Stimulated activated CD4-positive, alpha-beta T cell treated with anti-CD3 and anti-CD28 coated beads, Interleukin-2, amount 100 ng/mL, for 48 hours (primary cell): ENCODE data around the gene RTP5.
"Not testable (repeated sequence)": the region's sequence is repeated elsewhere in the genome, so short reads cannot be mapped to it uniquely, and the experiment has no call there.

ENCODE experiments used
- DNase-seq, 2 donors: peaks; one replicate each; pipeline ENCODE4 v3.0.0-alpha.2; 2020

The RTP5 gene

DNA sequence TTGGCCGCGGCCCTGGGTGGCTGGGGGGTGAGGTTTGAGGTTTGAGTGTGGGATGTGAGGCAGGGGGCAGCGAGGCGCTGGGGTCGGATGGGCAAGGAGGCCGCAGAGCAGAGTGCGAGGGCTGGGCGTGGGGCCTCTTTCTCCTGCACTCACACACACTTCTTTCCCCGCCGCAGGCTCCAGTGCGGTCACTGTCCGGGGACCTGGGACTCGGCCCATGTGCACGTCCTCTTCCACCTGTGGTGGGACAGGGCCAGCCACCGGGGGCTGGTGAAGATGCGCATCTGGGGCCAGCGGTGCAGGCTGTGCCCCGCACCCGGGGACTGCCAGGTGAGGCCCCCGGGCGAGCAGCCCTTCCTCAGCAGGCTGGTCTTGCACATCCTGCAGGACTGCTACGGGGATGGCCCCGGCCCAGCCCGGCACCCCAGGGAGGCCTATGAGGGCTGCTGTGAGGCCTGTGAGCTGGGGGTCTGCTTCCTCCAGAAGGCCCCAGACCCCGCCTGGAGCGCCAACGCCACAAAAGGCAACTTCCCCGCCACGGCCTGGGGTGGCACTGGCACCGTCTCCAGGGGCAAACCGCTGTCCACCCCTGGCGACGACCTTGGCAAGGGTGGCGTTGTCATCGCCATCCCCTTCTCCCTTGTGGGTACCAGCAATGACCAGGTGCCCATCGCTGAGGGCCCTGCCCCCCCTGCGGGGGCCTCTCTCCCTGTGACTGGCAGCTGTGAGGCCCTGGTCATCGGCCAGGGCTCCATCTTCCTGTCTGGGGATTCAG, 2.2 kb downstream of the RTP5 start:
- no peak for DNase-seq

DNA sequence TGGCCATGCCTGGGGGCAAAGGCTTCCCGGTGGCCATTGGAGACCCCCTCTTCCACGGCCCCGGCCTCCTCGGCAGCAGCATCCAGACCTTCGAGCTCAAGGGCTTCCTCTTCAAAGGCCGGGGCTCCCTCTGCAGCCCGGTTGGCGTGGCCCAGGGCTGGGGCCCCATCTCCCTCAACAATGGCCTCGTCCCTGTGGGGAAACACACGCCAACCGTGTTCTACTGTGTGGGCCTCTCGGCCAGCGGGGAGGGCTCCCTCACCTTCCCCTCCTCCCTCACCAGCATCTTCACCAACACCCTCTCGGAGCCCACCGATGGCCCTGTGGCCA, 2.7 kb downstream of the RTP5 start:
- no peak for DNase-seq

DNA sequence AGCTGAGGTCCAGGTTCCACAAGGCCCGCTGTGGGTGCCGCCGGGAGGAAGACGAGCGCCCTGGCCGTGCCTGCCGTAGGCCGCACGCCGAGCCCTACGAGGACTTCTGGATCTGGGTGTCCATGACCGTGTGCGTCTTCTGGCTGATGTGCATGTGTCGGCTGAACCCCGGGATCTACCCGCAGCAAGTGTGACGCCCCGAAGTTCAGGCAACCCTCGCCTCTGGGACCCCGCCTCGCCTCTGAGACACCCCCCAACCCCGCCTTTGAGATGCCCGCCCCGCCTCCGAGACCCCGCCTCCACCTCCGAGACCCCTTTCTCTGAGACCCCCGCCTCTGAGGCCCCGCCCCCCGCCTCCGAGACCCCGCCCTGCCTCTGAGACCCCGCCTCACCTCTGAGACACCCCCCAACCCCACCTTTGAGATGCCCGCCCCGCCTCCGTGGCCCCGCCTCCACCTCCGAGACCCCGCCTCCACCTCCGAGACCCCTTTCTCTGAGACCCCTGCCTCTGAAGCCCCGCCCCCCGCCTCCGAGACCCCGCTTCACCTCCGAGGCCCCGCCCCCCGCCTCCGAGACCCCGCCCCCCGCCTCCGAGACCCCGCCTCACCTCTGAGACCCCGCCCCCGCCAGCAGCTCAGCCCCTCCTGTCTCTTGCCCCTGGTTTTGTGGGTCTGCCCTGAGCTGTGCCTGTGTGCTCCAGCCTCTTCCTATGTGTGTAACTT, 3.7 kb downstream of the RTP5 start:
- no peak for DNase-seq

DNA sequence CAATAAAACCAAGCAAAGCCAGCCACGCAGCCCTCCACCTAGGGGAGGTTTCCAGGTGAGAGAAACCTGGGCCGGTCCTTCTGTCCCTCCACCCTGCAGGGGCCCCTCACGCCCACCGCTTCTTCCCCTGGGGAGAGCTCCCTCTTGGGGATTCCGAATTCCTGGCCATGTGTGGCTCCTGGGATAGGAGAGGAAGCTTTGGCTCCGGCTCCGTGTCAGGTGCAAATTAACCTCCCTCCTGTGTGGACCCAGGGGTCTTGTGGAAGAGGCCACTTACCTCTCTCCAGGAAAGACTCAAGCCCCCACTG, 4.2 kb downstream of the RTP5 start:
- DNase-seq: no peak

GRCh38 chr2:241874277-241874925, 4.9 kb downstream of the RTP5 start:
- DNase-seq: no peak

DNA sequence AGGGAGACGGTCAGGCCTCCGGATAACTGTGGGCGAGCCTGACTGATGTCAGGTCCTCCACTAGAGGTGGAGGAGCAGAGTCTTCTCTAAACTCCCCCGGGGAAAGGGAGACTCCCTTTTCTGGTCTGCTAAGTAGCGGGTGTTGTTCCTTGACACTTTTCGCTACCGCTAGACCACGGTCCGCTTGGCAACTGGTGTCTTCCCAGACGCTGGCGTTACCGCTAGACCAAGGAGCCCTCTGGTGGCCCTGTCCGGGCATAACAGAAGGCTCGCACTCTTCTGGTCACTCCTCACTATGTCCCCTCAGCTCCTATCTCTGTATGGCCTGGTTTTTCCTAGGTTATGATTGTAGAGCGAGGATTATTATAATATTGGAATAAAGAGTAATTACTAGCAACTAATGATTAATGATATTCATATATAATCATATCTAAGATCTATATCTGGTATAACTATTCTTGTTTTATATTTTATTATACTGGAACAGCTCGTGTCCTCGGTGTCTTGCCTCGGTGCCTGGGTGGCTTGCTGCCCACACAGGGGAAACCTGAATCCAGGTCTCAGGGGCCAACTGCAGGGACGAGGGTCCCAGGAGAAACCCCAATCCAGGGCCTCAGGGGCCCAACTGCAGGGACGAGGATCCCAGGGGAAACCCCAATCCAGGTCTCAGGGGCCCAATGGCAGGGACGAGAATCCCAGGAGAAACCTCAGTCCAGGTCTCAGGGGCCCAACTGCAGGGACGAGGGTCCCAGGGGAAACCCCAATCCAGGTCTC, 6.4 kb downstream of the RTP5 start:
- not testable (repeated sequence) for DNase-seq

- DNase-seq: no peak
These were observed 7.1 kb downstream of the RTP5 start for GRCh38 chr2:241876528-241877196.

DNA sequence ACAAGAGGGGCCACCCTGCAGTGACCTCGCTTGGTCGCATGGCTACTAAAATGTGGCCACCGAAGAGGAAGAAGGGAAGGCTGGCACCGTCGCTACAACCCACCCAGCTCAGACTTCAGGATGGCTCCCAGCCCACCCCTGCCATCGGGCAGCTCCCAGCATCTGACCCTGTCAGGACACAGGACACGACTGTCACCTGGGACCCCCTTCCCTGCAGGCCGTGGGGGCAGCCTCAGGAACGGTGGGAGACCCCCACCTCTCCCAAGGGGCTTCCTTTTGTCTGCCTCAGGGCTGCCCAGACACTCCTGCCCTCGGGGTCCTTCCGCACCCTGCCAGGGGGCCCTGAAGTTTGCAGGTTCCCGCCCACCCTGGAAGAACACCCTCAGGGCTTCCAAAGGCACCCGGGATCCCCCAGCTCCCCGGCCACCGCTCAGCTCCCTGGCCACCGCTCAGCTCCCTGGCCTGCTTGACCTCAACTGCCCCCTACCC, 7.7 kb downstream of the RTP5 start:
- DNase-seq: no peak

DNA sequence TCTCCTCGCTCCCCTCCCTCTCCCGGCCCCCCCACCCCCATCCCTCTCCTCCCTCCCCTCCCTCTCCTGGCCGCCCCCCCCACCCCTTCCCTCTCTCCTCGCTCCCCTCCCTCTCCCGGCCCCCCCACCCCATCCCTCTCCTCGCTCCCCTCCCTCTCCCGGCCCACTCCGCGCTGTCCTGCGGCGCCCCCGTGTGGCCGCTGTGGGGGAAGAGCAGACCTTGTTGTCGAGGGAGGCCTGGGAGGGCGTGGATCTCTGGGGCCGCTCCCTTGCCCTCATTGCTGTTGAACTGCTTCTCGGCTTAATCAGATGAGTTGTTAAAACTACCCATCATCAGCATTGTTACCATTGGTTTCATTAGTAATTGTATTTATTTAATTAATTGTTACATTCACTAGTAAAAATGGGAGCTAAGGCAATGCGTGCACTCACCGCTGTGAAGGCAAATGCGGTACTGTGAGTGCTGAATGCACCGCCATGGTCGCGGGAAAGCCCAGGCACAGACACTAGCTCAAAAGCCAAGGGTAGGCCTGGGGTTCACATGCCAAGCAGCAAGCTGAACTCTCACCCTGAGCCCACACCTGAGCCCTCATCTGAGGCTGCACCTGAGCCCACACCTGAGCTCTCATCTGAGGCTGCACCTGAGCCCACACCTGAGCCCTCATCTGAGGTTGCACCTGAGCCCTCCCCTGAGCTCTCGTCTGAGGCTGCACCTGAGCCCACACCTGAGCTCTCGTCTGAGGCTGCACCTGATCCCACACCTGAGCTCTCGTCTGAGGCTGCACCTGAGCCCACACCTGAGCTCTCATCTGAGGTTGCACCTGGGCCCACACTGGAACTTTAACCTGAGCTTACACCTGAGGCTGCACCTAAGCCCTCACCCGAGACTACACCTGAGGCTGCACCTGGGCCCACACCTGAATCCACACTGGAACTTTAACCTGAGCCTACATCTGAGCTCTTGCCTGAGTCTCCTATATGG, 8.8 kb downstream of the RTP5 start:
- DNase-seq: peak; percentile 73 to 81

GRCh38 chr2:241879326-241879725, 9.8 kb downstream of the RTP5 start:
- DNase-seq: no peak

DNA sequence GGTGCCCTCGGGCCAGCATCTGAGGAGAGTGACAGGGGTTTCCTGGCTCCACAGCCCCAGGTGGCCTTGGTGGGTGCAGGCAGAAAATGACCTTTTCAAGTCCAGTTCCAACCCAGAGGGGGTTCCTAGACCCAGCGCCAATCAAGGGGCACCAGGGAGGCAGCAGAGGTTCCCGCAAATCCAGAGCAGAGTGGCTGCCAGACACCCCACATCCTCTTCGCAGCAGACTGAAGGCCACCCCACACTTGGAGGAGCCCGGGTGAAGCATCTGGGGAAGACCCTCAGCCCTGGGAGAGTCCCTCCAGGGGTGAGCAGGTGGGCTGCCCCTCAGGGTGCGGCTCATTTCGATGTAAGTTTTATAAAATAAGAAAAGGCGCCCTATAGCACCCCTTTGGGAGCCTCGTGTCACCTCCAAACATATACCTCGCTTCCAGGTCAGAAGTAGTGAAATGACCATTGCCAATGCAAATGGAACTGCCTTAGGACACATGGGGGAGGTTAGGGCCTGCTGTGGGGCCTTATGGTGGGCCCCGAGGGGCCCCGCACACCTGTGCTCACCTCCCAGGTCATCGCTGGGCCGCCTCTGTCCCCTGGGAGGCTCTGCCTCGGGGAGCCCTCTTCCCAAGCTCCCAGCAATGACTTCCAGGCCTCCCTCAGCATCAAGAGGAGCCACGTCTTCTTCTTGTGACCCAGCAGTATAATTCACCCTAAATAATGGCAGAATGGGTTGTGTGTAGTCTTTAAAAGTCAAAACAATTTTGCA, 11.0 kb downstream of the RTP5 start:
- DNase-seq: no peak

DNA sequence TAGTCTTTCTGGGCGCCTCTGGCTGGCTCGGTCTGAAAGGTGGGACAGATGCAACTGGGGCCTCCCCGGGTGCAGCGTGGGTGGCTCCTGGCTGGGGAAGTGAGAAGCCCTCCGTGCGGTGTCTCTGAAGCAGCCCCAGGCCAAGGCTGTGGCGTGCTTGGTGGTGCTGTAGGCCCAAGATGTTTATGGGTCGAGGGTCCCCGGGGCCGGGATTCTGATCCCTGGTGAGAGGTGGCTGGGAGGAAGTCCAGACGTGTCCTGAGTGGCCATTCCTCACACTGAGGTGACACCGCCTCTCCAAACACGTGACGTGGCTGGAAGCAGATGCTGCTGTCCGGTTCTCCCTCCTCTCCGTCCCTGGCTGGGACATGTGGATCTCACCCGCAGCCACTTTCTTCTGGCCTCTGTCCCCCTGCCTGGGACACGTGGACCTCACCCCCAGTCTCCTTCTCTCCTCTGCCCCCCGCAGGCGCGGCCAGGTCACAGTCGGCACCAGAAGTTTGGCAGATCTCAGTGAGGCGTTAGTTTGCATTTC, 12.6 kb downstream of the RTP5 start:
- peak in 1 of 2 donors; percentile 62 for DNase-seq

DNA sequence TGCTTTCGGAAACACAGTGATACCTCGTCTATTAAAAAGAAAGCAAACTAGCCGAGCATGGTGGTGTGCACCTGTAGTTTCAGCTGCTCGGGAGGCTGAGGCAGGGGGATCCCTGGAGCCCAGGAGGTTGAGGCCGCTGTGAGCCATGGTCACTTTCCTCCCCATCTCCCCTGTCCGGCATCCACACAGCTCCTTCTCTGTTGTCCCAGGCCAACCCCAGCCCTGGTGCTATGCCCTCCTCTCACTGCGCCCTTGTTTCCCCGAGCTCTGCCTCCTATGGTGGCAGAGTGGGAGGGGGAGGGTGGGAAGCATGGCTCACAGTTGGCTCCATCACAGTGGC, 15.4 kb downstream of the RTP5 start:
- no peak for DNase-seq

DNA sequence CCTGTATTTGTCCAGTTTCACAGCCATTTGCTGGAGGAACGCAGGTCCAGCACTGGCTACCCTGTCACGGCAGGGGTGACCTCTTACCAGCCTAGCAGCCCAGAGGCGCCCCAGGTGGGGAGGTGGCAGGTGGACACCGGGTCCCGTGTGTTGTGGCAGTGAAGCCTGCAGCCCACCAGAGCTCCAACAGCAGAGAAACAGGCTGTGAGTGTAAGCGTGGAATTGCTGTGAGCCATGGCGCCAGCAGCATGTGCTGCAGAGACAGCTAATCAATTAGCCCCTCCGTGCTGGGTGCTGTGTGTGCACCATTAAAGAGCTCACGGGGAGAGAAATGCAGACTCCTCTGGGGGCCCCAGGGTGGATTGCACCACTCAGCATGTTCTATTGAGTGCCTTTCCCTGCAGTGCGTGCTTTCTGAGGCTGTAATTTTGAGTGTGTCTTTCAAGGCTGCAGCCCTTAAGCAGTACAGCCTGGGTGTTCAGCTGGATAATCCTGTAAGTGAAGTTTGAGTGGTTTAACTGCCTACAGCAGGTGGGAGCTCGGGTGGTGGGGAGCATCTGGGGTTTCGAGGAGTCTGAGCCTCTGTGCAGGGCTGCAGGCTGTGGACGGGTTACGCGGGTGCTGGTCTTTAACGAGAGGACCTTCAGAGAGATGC, 15.9 kb downstream of the RTP5 start:
- no peak for DNase-seq

DNA sequence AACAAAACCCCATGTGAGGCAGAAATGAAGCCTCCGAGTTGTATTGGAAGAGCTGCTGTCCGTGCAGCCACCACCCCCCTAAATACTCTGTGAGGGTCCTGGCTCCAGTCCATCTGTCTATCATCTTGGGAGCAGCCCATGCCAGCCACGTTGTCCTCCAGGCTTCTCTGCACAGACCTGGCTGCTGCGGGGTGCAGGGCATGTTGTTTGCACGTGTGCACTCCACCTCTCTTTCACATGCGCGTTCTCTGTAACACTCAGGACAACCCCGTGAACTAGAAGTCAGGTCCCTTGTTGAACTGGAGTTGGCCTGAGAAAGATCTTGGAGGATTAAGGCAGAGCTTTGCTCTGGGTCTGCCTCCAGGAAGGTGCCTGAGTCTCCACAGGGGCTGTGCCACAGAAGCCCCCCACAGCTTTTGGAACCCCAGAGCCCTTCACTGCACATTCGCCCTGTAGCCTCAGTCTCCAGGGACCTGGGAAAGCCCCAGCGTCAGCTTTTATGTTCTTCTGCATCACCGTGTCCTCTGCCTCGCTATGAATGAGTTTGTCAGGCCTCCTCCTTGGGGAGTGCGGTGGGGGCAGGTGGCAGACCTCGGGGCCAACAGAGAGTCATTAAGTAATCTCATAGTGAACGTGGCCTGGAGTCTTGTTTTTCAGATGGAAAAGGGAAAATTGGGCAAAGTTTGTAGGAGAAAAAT, 16.6 kb downstream of the RTP5 start:
- no peak for DNase-seq

GRCh38 chr2:241886840-241887447, 17.4 kb downstream of the RTP5 start:
- no peak for DNase-seq

- no peak for DNase-seq
These were observed 18.4 kb downstream of the RTP5 start for GRCh38 chr2:241887806-241888522.

GRCh38 chr2:241888641-241889040, 19.1 kb downstream of the RTP5 start:
- no peak for DNase-seq
